ENCODE measurements around the gene TUBGCP4. TPM values are rescaled to one million over a fixed set of nuclear protein-coding genes. Genes with fewer than 3 reads are reported as not detected.
A peak's percentile ranks its signal among the peaks of the same experiment; 100 is the strongest.

The TUBGCP4 gene, protein sequence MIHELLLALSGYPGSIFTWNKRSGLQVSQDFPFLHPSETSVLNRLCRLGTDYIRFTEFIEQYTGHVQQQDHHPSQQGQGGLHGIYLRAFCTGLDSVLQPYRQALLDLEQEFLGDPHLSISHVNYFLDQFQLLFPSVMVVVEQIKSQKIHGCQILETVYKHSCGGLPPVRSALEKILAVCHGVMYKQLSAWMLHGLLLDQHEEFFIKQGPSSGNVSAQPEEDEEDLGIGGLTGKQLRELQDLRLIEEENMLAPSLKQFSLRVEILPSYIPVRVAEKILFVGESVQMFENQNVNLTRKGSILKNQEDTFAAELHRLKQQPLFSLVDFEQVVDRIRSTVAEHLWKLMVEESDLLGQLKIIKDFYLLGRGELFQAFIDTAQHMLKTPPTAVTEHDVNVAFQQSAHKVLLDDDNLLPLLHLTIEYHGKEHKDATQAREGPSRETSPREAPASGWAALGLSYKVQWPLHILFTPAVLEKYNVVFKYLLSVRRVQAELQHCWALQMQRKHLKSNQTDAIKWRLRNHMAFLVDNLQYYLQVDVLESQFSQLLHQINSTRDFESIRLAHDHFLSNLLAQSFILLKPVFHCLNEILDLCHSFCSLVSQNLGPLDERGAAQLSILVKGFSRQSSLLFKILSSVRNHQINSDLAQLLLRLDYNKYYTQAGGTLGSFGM
- 10 to 100 TPM in 5 of 6 donors, 1 to 10 TPM in 1; 5.2 to 20.2 (median 17.0) TPM for total RNA-seq

DNA sequence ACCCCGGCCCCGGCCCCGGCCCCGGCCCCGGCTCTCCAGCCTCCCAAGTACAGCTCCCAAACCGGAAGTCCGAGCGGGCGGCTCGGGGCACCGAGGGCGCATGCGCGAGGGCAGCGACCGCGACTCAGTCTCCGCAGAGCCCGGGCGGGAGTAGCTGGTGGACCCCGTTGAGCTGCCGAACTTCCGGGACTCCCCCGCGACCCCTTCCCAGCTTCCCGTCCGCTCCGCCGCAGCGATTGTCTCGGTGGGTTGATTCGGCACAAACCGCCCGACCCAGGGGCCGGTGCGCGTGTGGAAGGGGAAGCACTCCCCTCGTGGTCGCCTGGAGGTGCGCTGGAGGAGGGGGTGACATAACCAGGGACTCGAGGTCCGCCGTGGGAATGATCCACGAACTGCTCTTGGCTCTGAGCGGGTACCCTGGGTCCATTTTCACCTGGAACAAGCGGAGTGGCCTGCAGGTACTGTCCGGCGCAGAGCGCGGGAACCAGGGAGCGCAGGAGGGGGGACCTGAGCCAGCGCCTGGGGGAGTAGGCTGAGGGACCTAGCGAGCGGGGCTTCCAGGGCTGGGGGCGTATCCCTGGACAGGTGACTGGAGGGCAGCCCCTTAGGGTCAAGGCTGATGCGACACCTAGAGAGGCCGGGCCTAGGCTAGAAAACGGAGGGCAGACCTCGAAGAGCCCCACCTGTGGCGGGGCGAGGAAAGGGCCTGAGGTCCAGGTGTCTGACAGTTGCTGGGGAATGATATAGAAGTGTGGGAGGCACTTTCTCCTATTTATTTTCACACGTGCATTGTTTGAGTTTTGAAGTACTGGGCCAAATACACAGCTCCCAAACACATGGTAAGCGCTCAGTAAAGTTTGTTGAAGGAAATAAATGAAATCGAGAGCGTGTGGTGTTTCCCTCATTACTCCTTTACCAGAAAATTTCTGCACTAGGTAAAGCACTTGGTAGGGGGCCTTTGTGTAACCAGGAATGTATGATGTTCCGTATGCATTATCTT lies at the start of gene TUBGCP4, which contains the start of gene ZSCAN29:
Gene TUBGCP4, plus strand, starts transcription at position 127 of the 1,000 bp plus-strand sequence. Its CDS starts 254 bp downstream, at position 381.
Gene ZSCAN29, minus strand, starts transcription at position 69 of the 1,000 bp plus-strand sequence. CDS start 1,130 bp downstream, outside the sequence.
- no peaks in the 10 kb centered on the region for H3K9me3 ChIP-seq
- peak within 1 kb of the TSS; percentile 70 to 90 (median 87) for H3K27ac ChIP-seq
- ATAC-seq (ENCODE audit: low FRiP score in 2 of 2): peak; percentile 90 to 98
- TF ChIP-seq POLR2AphosphoS5 (IDR thresholded peaks at IDR 0.05) (peak in 1 of 2 donors; percentile 50), POLR2A (IDR thresholded peaks at IDR 0.05) (peak in 1 of 4 donors; percentile 57), EP300 (IDR thresholded peaks at IDR 0.05) (no peak)
- TF ChIP-seq, protein P1, sequence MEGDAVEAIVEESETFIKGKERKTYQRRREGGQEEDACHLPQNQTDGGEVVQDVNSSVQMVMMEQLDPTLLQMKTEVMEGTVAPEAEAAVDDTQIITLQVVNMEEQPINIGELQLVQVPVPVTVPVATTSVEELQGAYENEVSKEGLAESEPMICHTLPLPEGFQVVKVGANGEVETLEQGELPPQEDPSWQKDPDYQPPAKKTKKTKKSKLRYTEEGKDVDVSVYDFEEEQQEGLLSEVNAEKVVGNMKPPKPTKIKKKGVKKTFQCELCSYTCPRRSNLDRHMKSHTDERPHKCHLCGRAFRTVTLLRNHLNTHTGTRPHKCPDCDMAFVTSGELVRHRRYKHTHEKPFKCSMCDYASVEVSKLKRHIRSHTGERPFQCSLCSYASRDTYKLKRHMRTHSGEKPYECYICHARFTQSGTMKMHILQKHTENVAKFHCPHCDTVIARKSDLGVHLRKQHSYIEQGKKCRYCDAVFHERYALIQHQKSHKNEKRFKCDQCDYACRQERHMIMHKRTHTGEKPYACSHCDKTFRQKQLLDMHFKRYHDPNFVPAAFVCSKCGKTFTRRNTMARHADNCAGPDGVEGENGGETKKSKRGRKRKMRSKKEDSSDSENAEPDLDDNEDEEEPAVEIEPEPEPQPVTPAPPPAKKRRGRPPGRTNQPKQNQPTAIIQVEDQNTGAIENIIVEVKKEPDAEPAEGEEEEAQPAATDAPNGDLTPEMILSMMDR (IDR thresholded peaks at IDR 0.05): peak; percentile 8 to 40 (median 20)
- WGBS, 2 donors: 3 to 14% methylated on average over 11 to 46 of the region's 66 CpGs
- no peaks in the 10 kb centered on the region for H3K27me3 ChIP-seq
- peaks cover 25 to 35% (median 31%) of the 10 kb centered on the region in 4 donors for H3K4me1 ChIP-seq
- peak within 1 kb of the TSS; percentile 86 to 97 (median 93) for H3K4me3 ChIP-seq
- peak; percentile 83 to 97 for DNase-seq
- peaks cover 0 to 16% (median 3%) of the 10 kb centered on the region in 4 donors for H3K36me3 ChIP-seq

DNA sequence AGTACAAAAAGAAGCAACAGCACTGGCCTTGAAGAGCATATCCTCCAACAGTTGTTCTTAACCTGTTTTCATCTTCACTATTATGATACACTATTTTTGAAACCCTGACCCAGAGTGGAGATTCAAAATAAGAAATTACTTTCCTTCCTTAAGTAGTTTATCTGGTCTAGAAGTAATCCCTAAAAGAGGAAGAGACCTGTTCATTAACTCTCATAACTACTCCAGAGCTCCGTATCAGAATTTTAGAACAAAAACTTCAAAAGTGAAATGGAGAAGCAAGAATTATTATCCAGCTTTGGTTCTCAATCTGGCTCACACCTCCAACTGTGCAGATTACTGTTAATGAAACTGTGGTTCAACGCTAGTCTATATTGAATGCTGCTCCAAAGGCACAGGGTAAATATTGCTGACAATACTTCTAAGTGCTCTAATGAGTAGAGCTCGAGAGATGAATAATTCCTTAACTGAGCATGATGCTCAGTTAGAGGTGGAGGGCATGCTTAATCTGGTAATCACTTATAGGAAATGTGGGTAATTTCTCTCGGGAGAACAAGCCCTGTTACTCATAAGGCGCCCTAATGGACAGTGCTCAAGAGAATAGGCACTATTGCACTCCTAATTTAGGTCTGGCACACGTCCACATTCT lies 45.7 kb upstream of the TUBGCP4 start:
- WGBS, 2 donors: 64 to 78% methylated on average over 6 of the region's 6 CpGs
- ATAC-seq (ENCODE audit: low FRiP score in 2 of 2) (no peak), DNase-seq (no peak)
- H3K27ac ChIP-seq: no peak overlapping the region
- H3K4me3 ChIP-seq: no peak overlapping the region
- TF ChIP-seq, protein P1 (IDR thresholded peaks at IDR 0.05): no peak
- no peak for TF ChIP-seq POLR2A (IDR thresholded peaks at IDR 0.05)
- TF ChIP-seq EP300 (IDR thresholded peaks at IDR 0.05): no peak
- TF ChIP-seq POLR2AphosphoS5 (IDR thresholded peaks at IDR 0.05): no peak
- H3K27me3 ChIP-seq: no peaks in the 10 kb centered on the region
- no peaks in the 10 kb centered on the region for H3K36me3 ChIP-seq
- peaks cover 14 to 17% (median 15%) of the 10 kb centered on the region in 4 donors for H3K4me1 ChIP-seq
- no peaks in the 10 kb centered on the region for H3K9me3 ChIP-seq

- ATAC-seq (ENCODE audit: low FRiP score in 2 of 2) (peak in 1 of 2 donors; percentile 22), DNase-seq (no peak)
- no peaks in the 10 kb centered on the region for H3K9me3 ChIP-seq
- no peaks in the 10 kb centered on the region for H3K27me3 ChIP-seq
- no peak for TF ChIP-seq POLR2A (IDR thresholded peaks at IDR 0.05)
- TF ChIP-seq, protein P1 (IDR thresholded peaks at IDR 0.05): no peak
- TF ChIP-seq POLR2AphosphoS5 (IDR thresholded peaks at IDR 0.05): no peak
- TF ChIP-seq EP300 (IDR thresholded peaks at IDR 0.05): no peak
- H3K36me3 ChIP-seq: no peaks in the 10 kb centered on the region
- H3K4me3 ChIP-seq: peak overlapping the region; percentile 60 to 89 (median 82)
- WGBS, 2 donors: 19 to 41% methylated on average over 27 to 35 of the region's 38 CpGs
- H3K27ac ChIP-seq: peak overlapping the region; percentile 91 to 95 (median 94)
- peaks cover 14 to 25% (median 23%) of the 10 kb centered on the region in 4 donors for H3K4me1 ChIP-seq
These were observed 41.5 kb upstream of the TUBGCP4 start for GRCh38 chr15:43329217-43329959.
